Neural cell (in vitro differentiated cells): ENCODE data around the gene HNRNPH2. TPM values are rescaled to one million over a fixed set of nuclear protein-coding genes. Genes with fewer than 3 reads are reported as not detected.

Source experiments
- H2AFZ ChIP-seq: fragments of 200-600, 300-800 bp; sonication (generic), shearing (Covaris generic); 2 replicates; pipeline ENCODE4 v1.6.0; 2014; ENCODE audit warnings: low read depth, mild to moderate bottlenecking, antibody characterized with exemption, low read length, moderate library complexity
- H3F3A ChIP-seq: fragments of 200-600 bp; shearing (Covaris generic); 2 replicates; pipeline ENCODE4 v1.6.1; 2016; ENCODE audit warnings: mild to moderate bottlenecking, moderate library complexity, mixed read lengths, antibody characterized with exemption, low read length; ENCODE audit not compliant: insufficient read depth, poor library complexity, severe bottlenecking
- H3K27ac ChIP-seq: fragments of 200-600, 300-800 bp; sonication (generic), shearing (Covaris generic); 2 replicates; pipeline ENCODE4 v1.5.1; 2014; ENCODE audit warnings: mild to moderate bottlenecking, low read length, moderate library complexity
- H3K27me3 ChIP-seq: fragments of 300-800, 200-600 bp; sonication (generic), shearing (Covaris generic); 2 replicates; pipeline ENCODE4 v1.6.0; 2014; ENCODE audit warnings: mild to moderate bottlenecking, low read depth, low read length, moderate library complexity; ENCODE audit not compliant: insufficient read depth
- H3K36me3 ChIP-seq: fragments of 300-800, 200-600 bp; sonication (generic), shearing (Covaris generic); 2 replicates; pipeline ENCODE4 v1.5.1; 2014; ENCODE audit warnings: mild to moderate bottlenecking, antibody characterized with exemption, low read length, moderate library complexity; ENCODE audit not compliant: insufficient read depth
- H3K4me2 ChIP-seq: fragments of 300-800, 200-600 bp; sonication (generic), shearing (Covaris generic); 2 replicates; pipeline ENCODE4 v1.6.0; 2014; ENCODE audit warnings: mild to moderate bottlenecking, low read length
- H3K4me3 ChIP-seq: fragments of 300-800, 200-600 bp; sonication (generic), shearing (Covaris generic); 2 replicates; pipeline ENCODE4 v1.5.1; 2014; ENCODE audit warnings: mild to moderate bottlenecking, low read length, moderate library complexity
- H3K79me2 ChIP-seq: fragments of 200-600 bp; shearing (Covaris generic); replicated peaks from 2 replicates; pipeline ENCODE4 v1.6.0; 2014; ENCODE audit warnings: mild to moderate bottlenecking, low read length, moderate library complexity; ENCODE audit not compliant: insufficient read depth
- H3K9ac ChIP-seq: fragments of 300-800, 200-600 bp; sonication (generic), shearing (Covaris generic); 2 replicates; pipeline ENCODE4 v1.6.1; 2016; ENCODE audit warnings: mild to moderate bottlenecking, low read length, mixed read lengths
- H3K9me2 ChIP-seq: fragments of 200-600 bp; shearing (Covaris generic); 2 replicates; pipeline ENCODE4 v1.6.1; 2016; ENCODE audit warnings: mild to moderate bottlenecking, low read length, mixed read lengths; ENCODE audit not compliant: insufficient read depth
- H3K9me3 ChIP-seq: fragments of 200-600, 300-800 bp; sonication (generic), shearing (Covaris generic); 2 replicates; pipeline ENCODE4 v1.6.1; 2016; ENCODE audit warnings: mild to moderate bottlenecking, mixed run types, low read length, moderate library complexity, mixed read lengths
- H4K20me1 ChIP-seq: fragments of 200-600 bp; shearing (Covaris generic); 2 replicates; pipeline ENCODE4 v1.6.1; 2016; ENCODE audit warnings: mild to moderate bottlenecking, mixed run types; ENCODE audit not compliant: insufficient read depth
- EP300 ChIP-seq: fragments of 450-650 bp; conservative IDR thresholded peaks from 2 replicates; pipeline ENCODE4 v1.6.1; 2014; ENCODE audit warnings: antibody characterized with exemption, mild to moderate bottlenecking, moderate library complexity; ENCODE audit not compliant: poor library complexity, severe bottlenecking
- EZH2 ChIP-seq: fragments of 200-600, 300-800 bp; shearing (Covaris generic), sonication (generic); IDR thresholded peaks from 2 replicates; pipeline ENCODE4 v1.6.1; 2014; ENCODE audit warnings: antibody characterized with exemption, low read length, borderline replicate concordance, mild to moderate bottlenecking; ENCODE audit not compliant: insufficient read depth, poor library complexity, severe bottlenecking
- MXI1 ChIP-seq: fragments of 450-650 bp; conservative IDR thresholded peaks from 2 replicates; pipeline ENCODE4 v1.6.1; 2014; ENCODE audit warnings: antibody characterized with exemption, mild to moderate bottlenecking; ENCODE audit not compliant: poor library complexity, severe bottlenecking
- POLR2AphosphoS5 ChIP-seq: IDR thresholded peaks from 2 replicates; pipeline ENCODE4 v1.6.1; 2012
- RAD21 ChIP-seq: fragments of 450-650 bp; conservative IDR thresholded peaks from 2 replicates; pipeline ENCODE4 v1.6.1; 2014; ENCODE audit warnings: antibody characterized with exemption, mild to moderate bottlenecking, moderate library complexity
- SMC3 ChIP-seq: fragments of 450-650 bp; conservative IDR thresholded peaks from 2 replicates; pipeline ENCODE4 v1.6.1; 2014; ENCODE audit warnings: antibody characterized with exemption, mild to moderate bottlenecking, moderate library complexity; ENCODE audit not compliant: poor library complexity
- TAF1 ChIP-seq: IDR thresholded peaks from 2 replicates; pipeline ENCODE4 v1.6.1; 2012; ENCODE audit warnings: low read depth
- polyA plus RNA-seq: library from polyadenylated mRNA; depleted of rRNA; stranded (reverse); fragments of >200 nt; gene quantifications from 2 replicates; pipeline ENCODE4 v1.2.3, GENCODE V29; 2014
- TF ChIP-seq, protein P1 (sequence below): IDR thresholded peaks from 2 replicates; pipeline ENCODE4 v1.6.1; 2012; ENCODE audit warnings: borderline replicate concordance
- TF ChIP-seq, protein P2 (sequence below): fragments of 450-650 bp; IDR thresholded peaks from 2 replicates; pipeline ENCODE4 v1.5.1; 2014; ENCODE audit warnings: antibody characterized with exemption, mild to moderate bottlenecking, moderate library complexity; ENCODE audit not compliant: poor library complexity, severe bottlenecking

HNRNPH2 gene
- polyA plus RNA-seq, 1 donor from 2014 or later: 167 TPM

DNA sequence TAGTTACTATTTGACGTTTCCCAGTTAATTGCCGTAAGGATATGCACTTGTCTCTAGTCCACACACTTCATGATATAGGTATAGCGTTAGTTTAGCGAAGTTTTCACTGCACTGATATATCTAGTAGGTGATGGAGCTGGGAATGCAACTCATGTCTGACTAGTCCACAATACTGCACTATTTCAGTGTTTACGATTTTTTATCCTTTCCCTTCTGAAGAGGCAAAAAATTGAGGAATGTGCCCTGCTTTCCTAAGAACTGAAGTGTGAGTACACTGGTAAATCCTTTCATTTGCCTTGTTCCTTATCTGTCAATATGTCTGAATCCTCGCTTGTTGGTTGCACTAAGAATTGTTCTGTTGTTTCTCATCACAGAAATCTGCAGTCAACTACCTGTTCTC lies 16.2 kb upstream of the HNRNPH2 start:
- Histone ChIP-seq H3K4me2 (peak overlapping the region; percentile 59), H3K9me2 (no peaks in the 10 kb centered on the region), H3K27me3 (no peaks in the 10 kb centered on the region), H3K9me3 (no peaks in the 10 kb centered on the region), H3K9ac (peak overlapping the region; percentile 76), H4K20me1 (no peaks in the 10 kb centered on the region), H3K36me3 (no peaks in the 10 kb centered on the region), H3K27ac (peak overlapping the region; percentile 80), H2AFZ (no peak overlapping the region), H3K4me3 (peak overlapping the region; percentile 68), H3K79me2 (no peaks in the 10 kb centered on the region), H3F3A (no peaks in the 10 kb centered on the region)
- no peak for TF ChIP-seq SMC3
- TF ChIP-seq, protein P1, sequence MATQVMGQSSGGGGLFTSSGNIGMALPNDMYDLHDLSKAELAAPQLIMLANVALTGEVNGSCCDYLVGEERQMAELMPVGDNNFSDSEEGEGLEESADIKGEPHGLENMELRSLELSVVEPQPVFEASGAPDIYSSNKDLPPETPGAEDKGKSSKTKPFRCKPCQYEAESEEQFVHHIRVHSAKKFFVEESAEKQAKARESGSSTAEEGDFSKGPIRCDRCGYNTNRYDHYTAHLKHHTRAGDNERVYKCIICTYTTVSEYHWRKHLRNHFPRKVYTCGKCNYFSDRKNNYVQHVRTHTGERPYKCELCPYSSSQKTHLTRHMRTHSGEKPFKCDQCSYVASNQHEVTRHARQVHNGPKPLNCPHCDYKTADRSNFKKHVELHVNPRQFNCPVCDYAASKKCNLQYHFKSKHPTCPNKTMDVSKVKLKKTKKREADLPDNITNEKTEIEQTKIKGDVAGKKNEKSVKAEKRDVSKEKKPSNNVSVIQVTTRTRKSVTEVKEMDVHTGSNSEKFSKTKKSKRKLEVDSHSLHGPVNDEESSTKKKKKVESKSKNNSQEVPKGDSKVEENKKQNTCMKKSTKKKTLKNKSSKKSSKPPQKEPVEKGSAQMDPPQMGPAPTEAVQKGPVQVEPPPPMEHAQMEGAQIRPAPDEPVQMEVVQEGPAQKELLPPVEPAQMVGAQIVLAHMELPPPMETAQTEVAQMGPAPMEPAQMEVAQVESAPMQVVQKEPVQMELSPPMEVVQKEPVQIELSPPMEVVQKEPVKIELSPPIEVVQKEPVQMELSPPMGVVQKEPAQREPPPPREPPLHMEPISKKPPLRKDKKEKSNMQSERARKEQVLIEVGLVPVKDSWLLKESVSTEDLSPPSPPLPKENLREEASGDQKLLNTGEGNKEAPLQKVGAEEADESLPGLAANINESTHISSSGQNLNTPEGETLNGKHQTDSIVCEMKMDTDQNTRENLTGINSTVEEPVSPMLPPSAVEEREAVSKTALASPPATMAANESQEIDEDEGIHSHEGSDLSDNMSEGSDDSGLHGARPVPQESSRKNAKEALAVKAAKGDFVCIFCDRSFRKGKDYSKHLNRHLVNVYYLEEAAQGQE: no peak
- no peak for TF ChIP-seq EZH2
- no peak for TF ChIP-seq RAD21
- no peak for TF ChIP-seq POLR2AphosphoS5
- TF ChIP-seq TAF1: no peak
- TF ChIP-seq MXI1: no peak
- TF ChIP-seq, protein P2, sequence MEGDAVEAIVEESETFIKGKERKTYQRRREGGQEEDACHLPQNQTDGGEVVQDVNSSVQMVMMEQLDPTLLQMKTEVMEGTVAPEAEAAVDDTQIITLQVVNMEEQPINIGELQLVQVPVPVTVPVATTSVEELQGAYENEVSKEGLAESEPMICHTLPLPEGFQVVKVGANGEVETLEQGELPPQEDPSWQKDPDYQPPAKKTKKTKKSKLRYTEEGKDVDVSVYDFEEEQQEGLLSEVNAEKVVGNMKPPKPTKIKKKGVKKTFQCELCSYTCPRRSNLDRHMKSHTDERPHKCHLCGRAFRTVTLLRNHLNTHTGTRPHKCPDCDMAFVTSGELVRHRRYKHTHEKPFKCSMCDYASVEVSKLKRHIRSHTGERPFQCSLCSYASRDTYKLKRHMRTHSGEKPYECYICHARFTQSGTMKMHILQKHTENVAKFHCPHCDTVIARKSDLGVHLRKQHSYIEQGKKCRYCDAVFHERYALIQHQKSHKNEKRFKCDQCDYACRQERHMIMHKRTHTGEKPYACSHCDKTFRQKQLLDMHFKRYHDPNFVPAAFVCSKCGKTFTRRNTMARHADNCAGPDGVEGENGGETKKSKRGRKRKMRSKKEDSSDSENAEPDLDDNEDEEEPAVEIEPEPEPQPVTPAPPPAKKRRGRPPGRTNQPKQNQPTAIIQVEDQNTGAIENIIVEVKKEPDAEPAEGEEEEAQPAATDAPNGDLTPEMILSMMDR: no peak
- no peak for TF ChIP-seq EP300

- Histone ChIP-seq H3K79me2 (no peaks in the 10 kb centered on the region), H3K36me3 (no peaks in the 10 kb centered on the region), H3K27ac (no peak overlapping the region), H3K4me3 (no peak overlapping the region), H3K27me3 (no peaks in the 10 kb centered on the region), H3K9me2 (no peaks in the 10 kb centered on the region), H3K9ac (no peak overlapping the region), H2AFZ (no peak overlapping the region), H3K4me2 (no peak overlapping the region), H3F3A (no peaks in the 10 kb centered on the region), H4K20me1 (no peaks in the 10 kb centered on the region), H3K9me3 (no peaks in the 10 kb centered on the region)
- TF ChIP-seq, protein P2: no peak
- TF ChIP-seq TAF1 (no peak), POLR2AphosphoS5 (no peak), EP300 (no peak), RAD21 (no peak), EZH2 (no peak), SMC3 (no peak), MXI1 (no peak)
- TF ChIP-seq, protein P1: no peak
Observed at GRCh38 chrX:101393530-101394305, 14.3 kb upstream of the HNRNPH2 start.
